HG03469 (cell line): ENCODE results near the gene TTC17.

ENCODE experiments used
- ATAC-seq: cut with Tn5 transposase; IDR thresholded peaks from one replicate; pipeline ENCODE4 v1.9.1; 2021; ENCODE audit warnings: mild to moderate bottlenecking, moderate library complexity, moderate number of reproducible peaks; ENCODE audit not compliant: unreplicated experiment

TTC17 gene

GRCh38 chr11:43518408-43519160 is 159.9 kb downstream of the TTC17 start:
- no peak for ATAC-seq

- ATAC-seq, result no peak
Observed at GRCh38 chr11:43521471-43521870, 162.8 kb downstream of the TTC17 start.

- ATAC-seq, result no peak
Observed at GRCh38 chr11:43523632-43524031, 164.9 kb downstream of the TTC17 start.

GRCh38 chr11:43532041-43532440 is 173.3 kb downstream of the TTC17 start:
- ATAC-seq, result no peak

- ATAC-seq, result no peak
Observed at GRCh38 chr11:43537833-43538615, 179.3 kb downstream of the TTC17 start.

- no peak for ATAC-seq
Observed at GRCh38 chr11:43541993-43542392, 183.3 kb downstream of the TTC17 start.

- no peak for ATAC-seq
Observed at GRCh38 chr11:43542750-43543712, 184.3 kb downstream of the TTC17 start.
